ENCODE data around the gene TLL2.

The TLL2 gene

GRCh38 chr10:96505150-96506136, 8.3 kb downstream of the TLL2 start:
- DNase-seq, result no peak

- no peak for DNase-seq
Measured at GRCh38 chr10:96502561-96503282, 11.0 kb downstream of the TLL2 start.

DNA sequence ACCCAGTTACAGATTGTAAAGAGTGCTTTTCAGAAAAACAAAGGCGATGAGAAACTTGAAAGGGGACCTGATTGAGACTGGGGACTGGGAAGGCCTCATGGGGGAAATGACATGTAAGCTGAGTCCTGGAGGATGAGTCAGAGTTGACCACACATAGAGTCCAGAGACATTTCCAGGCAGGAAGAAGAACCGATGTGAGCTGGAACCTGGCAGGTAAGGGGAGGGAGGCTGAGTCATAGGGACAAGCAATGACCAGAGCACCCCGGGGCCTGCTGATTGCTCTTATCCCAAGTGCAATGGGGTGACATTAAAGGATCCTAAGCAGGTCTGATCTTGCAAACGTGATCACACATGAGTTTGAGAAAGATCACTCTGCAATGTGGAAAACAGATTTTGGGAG, 11.7 kb downstream of the TLL2 start:
- no peak for DNase-seq

DNA sequence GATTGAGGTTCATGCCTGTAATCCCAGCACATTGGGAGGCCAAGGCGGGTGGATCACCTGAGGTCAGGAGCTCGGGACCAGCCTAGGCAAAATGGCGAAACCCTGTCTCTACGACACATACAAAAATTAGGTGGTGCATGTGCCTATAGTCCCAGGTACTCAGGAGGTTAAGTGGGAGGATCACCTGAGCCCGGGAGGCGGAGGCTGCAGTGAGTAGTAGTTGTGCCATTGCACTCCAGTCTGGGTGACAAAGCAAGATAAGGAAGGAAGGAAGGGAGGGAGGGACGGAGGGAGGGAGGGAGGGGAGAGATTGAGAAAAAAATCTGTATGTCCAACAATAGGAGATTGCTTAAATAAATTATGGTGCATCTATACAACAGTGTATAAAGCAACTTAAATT, 13.2 kb downstream of the TLL2 start:
- no peak for DNase-seq

GRCh38 chr10:96500050-96500449, 13.7 kb downstream of the TLL2 start:
- DNase-seq, result no peak

DNA sequence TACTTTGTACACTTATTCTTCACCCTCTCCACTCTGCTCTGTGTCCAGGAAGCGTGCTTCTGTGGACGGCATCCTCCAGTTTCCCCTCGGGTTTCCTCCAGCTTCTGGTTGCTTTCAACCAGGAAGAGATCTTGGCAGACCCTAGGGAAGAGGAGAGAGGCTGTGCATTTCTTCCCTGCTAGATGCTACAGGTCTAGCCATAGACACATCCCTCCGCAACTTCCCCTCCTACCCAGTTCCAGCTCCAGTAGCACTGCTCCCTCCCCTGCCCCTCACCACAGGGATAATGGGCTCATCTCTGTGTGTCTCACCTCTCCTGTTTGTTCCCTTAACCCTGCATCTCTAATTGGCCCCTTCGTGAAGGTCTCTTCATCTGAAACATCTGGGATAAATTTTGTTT, 16.3 kb downstream of the TLL2 start:
- no peak for DNase-seq

DNA sequence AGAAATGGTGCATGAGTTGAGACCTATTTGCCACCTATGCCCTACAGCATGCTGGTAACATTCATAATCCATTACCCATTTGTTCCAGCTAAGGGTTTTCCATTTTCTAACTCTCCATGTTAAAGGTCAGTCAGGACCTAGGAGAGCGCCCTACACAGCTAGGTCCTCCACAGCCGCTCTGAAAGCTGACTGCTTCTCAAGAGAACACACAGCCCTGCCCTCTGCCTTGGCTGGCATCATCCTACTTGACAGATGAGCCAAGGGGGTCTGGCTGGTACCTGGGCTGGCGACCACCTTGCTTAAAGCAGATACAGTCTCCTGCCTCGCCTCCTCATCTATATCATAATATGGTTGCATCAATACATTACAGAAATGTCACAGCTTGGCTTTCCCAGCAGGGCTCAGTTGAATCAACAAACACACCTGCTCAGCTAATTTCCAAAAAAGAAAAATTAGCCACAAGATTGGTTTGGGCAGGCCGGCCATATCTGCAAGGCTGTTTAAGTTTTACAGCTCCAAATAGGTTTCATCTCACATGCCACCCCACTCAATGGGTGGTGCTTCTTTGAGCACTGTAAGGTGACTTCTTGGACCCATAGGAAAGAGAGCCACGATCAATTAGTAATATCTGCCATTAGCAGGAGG, 17.3 kb downstream of the TLL2 start:
- DNase-seq, result peak; percentile 48

DNA sequence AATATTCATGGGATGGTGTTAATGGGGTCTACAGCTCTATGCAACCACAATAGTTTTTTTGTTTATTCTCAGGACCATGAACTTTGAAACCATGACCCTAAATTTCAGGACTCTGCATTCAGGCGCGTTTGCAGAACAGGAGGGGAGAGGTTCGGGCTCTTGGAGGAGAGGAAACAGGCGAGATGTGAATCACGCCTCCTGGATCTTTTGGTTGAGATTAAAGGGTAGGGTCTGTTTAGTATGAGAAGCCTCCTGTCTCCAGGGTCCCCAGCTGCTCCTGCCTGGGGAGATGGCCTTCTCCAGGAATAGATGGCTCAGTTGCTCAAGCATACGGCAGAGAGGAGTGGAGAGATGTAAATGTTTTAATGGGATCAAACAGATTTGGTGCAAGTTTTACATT, 18.2 kb downstream of the TLL2 start:
- DNase-seq, result no peak

DNA sequence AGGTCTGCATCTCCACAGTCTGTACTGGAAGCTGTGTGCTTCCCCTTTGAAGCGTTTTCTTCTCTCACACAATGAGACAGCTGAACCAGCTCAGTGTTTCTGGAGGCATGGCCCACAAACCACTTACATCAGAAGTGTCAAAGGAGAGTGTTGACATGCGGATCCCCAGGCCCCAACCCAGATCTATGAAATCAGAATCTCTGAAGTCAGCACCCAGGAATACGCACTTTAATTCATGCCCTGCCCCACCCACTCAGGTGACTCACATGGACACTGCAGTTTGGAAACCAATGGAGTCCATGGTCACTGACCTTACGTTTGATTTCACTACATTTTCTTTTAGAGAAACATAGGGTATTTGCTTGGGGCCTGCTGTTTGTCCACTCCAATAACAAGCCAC, 19.0 kb downstream of the TLL2 start:
- DNase-seq, result no peak

- DNase-seq, result no peak
Measured at GRCh38 chr10:96493871-96494525, 19.7 kb downstream of the TLL2 start.

DNA sequence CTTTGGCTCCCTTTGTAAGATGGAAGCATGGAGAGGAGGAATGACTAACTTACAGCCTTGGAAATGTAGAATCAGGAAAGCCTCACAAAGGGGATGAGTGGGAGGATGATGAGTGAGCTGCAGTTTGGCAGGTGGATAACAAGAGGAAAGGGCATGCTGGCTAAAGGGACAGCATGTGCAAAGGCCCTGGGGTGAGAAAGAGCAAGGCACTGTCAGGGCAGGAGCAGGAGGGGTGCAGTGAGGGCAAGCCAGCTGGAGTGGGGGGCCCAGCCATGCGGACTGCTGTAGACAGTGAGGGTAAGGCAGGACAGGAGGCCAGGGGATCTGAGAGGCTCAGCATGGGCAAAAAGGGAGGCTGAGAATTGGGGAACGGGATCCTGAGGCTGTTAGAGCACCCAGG, 20.5 kb downstream of the TLL2 start:
- no peak for DNase-seq

DNA sequence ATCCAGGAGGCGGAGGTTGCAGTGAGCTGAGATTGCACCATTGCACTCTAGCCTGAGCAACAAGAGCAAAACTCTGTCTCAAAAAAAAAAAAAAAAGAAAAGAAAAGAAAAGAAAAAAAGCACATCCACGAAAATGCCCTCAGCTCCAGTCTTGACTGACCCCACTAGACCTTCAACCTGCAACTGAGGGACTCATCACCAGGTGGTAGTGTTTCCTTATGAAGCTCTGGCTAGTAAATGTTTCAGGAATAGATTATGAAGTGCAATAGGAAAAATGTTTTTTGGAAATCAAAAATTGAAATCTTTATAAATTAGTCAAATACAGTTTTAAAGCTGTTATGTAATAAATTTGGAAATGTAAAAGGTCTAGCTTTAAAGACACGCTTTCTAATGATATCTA, 22.4 kb downstream of the TLL2 start:
- no peak for DNase-seq

DNA sequence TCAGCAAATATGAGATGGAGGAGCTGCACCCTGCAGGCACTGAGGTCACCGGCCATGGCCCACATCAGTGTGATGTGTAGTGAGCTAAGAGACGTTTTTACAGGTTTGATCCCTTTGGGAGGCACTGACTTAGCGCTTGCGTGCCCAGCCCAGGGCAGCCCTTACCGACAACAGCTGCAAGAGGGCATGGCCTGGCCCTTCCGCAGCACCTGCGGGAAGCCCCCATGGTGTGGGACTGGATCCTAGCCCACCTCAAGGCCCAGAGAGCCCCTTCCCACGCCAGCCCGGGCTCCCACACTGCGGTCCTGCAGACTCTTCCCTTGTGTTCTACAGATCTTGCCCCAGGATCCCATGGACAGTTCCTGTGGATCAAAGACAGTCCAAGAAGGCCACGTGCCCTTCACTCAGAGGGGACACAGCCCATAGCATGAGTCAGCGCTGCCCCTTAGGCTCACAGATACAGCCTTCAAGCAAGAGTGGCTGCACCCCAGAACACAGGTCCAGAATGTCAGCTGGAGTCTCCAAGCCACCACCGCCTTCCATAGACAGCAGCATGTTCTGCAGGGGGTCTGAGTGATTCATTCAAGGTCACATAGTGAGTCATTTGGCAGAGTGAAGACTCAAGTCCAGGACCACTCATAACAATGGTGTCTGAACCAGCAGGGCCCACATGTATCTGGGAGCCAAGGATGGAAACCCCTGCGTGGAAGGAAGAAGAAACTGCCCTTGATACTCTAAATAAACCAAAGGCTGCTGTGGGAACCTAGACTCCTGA, 25.4 kb downstream of the TLL2 start:
- DNase-seq, result no peak

- no peak for DNase-seq
Measured at GRCh38 chr10:96482815-96483588, 30.7 kb downstream of the TLL2 start.

- DNase-seq, result no peak
Measured at GRCh38 chr10:96478355-96478754, 35.4 kb downstream of the TLL2 start.

DNA sequence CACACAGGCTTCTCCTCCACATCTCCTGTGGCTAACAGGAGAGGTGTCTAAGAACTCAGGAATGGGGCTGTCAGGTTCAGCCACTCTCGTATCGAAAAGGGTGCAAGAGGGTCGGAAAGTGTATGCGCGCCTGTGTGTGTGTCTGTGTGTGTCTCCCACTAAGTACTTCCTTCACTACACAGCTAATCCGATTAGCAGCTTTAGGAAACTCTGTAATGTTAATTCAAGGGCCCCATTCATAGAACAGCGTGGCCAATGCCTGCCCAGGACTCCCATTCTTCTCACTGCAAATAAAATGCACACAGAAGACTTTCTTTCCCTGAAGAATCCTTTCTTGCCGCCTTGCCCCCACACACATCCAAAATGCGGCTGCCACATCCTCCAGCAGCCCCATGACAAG, 39.9 kb downstream of the TLL2 start:
- DNase-seq, result peak; percentile 24

DNA sequence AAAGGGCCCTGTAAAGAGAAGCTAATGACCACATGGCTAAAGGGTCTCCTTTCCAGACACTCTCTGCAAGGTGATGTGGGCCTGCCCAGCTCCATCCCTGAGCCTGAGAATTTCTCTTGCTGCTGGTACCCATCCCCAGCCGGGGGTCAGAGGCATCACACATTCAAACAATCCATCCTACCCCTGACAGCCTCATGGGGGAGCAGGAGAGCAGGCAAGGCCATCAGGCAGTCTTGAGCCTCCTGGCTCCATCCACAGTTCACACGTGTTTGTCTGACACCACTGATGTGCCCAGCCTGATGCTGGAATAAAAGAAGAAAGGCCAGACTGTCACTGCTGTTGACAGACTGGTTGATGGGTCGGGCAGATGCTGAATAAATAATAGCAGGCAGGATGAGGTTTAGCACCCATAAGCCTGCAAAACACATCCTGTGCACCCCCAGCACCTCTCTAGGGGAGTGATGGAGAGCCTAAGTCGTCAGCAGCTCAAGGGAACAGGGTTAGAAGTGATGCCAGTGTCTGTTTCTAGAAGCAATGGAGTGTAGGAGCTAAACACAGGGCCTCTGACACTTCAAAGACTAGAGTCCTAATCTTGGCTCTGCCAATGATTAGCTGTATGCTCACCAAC, 43.5 kb downstream of the TLL2 start:
- peak; percentile 48 for DNase-seq

DNA sequence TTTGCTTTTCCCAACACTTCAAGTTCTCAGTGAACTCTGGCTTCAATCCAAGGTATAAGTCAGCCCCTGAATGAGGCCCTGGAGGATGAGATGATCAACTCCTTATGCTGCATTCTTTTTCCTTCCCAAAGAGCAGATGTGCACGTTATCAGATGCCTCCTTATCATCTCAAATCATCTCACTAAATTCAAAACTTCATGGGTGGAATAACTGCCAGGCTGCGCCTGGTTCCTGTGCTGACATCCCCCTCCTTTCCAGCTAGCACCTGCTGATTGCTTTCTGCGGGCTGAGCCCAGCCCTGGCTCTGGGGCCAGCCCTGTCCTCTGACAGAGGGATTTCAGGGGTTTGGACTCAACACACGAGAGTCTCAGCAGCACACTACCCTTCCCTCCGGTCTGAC, 44.9 kb downstream of the TLL2 start:
- peak; percentile 37 for DNase-seq

- no peak for DNase-seq
Measured at GRCh38 chr10:96465599-96465998, 48.1 kb downstream of the TLL2 start.

GRCh38 chr10:96463562-96463961, 50.2 kb downstream of the TLL2 start:
- DNase-seq, result no peak

GRCh38 chr10:96462606-96463151, 51.0 kb downstream of the TLL2 start:
- no peak for DNase-seq

All from eye (tissue), 1 donor.